Fibroblast of skin of right quadriceps (primary cell): ENCODE results near the gene SPOCK3.
"Not testable (repeated sequence)": the region's sequence is repeated elsewhere in the genome, so short reads cannot be mapped to it uniquely, and the experiment has no call there.

Experiments used
- DNase-seq: peaks from one replicate; pipeline ENCODE4 v3.0.0-alpha.2; 2013

Gene SPOCK3

GRCh38 chr4:167031534-167032156 lies 202.6 kb downstream of the SPOCK3 start:
- DNase-seq: peak; percentile 9

- no peak for DNase-seq
Observed at GRCh38 chr4:167028976-167029375, 205.3 kb downstream of the SPOCK3 start.

- DNase-seq: no peak
Observed at GRCh38 chr4:167025670-167026069, 208.6 kb downstream of the SPOCK3 start.

GRCh38 chr4:167023364-167023925 lies 210.8 kb downstream of the SPOCK3 start:
- DNase-seq: no peak

GRCh38 chr4:167021545-167022155 lies 212.6 kb downstream of the SPOCK3 start:
- peak; percentile 53 for DNase-seq

- no peak for DNase-seq
Observed at GRCh38 chr4:167020410-167020809, 213.9 kb downstream of the SPOCK3 start.

- DNase-seq: no peak
Observed at GRCh38 chr4:167014944-167015343, 219.3 kb downstream of the SPOCK3 start.

- no peak for DNase-seq
Observed at GRCh38 chr4:167003326-167003725, 231.0 kb downstream of the SPOCK3 start.

GRCh38 chr4:167000141-167000852 lies 234.0 kb downstream of the SPOCK3 start:
- no peak for DNase-seq

- DNase-seq: no peak
Observed at GRCh38 chr4:166996216-166996615, 238.1 kb downstream of the SPOCK3 start.

GRCh38 chr4:166994686-166995085 lies 239.6 kb downstream of the SPOCK3 start:
- no peak for DNase-seq

GRCh38 chr4:166991006-166991561 lies 243.2 kb downstream of the SPOCK3 start:
- no peak for DNase-seq

GRCh38 chr4:166989886-166990285 lies 244.4 kb downstream of the SPOCK3 start:
- no peak for DNase-seq

GRCh38 chr4:166987026-166987425 lies 247.3 kb downstream of the SPOCK3 start:
- DNase-seq: no peak

GRCh38 chr4:166981847-166982246 lies 252.4 kb downstream of the SPOCK3 start:
- no peak for DNase-seq

GRCh38 chr4:166980419-166980818 lies 253.9 kb downstream of the SPOCK3 start:
- DNase-seq: no peak

- DNase-seq: no peak
Observed at GRCh38 chr4:166977596-166977995, 256.7 kb downstream of the SPOCK3 start.

GRCh38 chr4:166972071-166972470 lies 262.2 kb downstream of the SPOCK3 start:
- peak; percentile 37 for DNase-seq

GRCh38 chr4:166968219-166968618 lies 266.1 kb downstream of the SPOCK3 start:
- DNase-seq: not testable (repeated sequence)

GRCh38 chr4:166965562-166965961 lies 268.7 kb downstream of the SPOCK3 start:
- no peak for DNase-seq

GRCh38 chr4:166957451-166957850 lies 276.8 kb downstream of the SPOCK3 start:
- DNase-seq: no peak

- no peak for DNase-seq
Observed at GRCh38 chr4:166956484-166956883, 277.8 kb downstream of the SPOCK3 start.

GRCh38 chr4:166941629-166942028 lies 292.7 kb downstream of the SPOCK3 start:
- DNase-seq: peak; percentile 1

- DNase-seq: no peak
Observed at GRCh38 chr4:166930464-166930863, 303.8 kb downstream of the SPOCK3 start.
